HG02884 (cell line): Measurements from ENCODE around the gene RUSF1.
"Not testable (repeated sequence)": the region's sequence is repeated elsewhere in the genome, so short reads cannot be mapped to it uniquely, and the experiment has no call there.

Source experiments
- ATAC-seq: cut with Tn5 transposase; IDR thresholded peaks from one replicate; pipeline ENCODE4 v1.9.1; 2021; ENCODE audit warnings: mild to moderate bottlenecking, moderate library complexity; ENCODE audit not compliant: unreplicated experiment

The RUSF1 gene

GRCh38 chr16:31507929-31508705, at the start of gene RUSF1:
RUSF1 (minus strand) TSS chr16:31508391; CDS start chr16:31508373, 18 bp downstream.
- ATAC-seq: peak; percentile 74

DNA sequence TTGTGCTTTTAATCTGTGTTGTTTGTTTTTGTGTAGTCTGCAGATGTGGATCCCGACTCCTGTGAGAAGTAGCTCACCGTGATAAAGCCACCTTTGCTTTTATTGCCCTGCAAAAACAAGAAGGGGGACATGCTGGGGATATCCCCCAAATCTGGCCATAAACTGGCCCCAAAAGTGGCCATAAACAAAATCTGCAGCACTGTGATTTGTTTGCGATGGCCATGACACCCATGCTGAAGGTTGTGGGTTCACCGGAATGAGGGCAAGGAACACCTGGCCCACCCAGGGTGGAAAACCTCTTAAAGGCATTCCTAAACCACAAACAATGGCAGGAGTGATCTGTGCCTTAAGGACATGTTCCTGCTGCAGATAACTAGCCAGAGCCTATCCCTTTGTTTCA, 34.6 kb upstream of the RUSF1 start:
- ATAC-seq: no peak

- ATAC-seq: not testable (repeated sequence)
These were observed 31.6 kb upstream of the RUSF1 start for GRCh38 chr16:31539762-31540161.

DNA sequence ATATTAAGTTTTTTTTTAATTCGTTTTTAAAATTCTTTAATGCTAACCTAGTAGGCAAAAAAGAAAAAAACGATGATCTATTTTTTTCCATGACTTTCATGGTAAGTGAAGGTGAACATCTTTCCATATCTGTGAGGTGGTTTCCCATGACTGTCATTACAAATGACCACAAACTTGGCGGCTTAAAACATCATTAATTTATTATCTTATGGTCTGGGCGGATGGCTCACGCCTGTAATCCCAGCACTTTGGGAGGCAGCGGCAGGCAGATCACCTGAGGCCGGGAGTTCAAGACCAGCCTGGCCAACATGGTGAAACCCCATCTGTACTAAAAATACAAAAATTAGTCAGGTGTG, 30.0 kb upstream of the RUSF1 start:
- not testable (repeated sequence) for ATAC-seq

GRCh38 chr16:31537362-31538242, 29.4 kb upstream of the RUSF1 start:
- no peak for ATAC-seq

DNA sequence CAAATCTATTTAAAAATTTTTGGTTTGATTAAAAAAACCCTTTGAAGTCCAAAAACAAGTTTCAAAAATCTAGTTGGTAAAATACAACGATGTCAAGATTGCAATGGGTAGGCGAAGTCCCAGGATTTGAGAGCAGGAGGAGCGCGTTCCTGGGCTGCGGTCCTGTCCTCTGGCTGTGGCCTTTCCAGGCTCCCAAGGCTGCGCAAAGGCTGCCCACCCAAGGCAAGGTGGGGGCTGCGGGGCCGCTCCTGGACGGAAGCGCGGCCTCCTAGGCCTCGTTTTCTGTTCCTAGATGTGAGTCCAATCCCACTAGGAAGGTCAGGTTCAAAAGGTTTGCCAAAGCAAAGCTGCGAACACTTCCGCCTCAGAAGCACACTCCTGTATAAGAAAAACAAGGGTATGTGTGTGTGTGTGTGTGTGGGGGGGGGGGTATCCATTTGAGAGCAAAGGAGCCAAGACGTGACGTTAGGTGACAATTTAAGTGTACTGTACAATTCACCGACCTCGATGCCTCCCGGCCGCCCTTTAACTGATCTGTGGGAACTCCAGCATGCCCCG, 28.7 kb upstream of the RUSF1 start:
- no peak for ATAC-seq

- ATAC-seq: no peak
These were observed 27.5 kb upstream of the RUSF1 start for GRCh38 chr16:31535737-31536136.

- no peak for ATAC-seq
These were observed 24.7 kb upstream of the RUSF1 start for GRCh38 chr16:31532896-31533295.

DNA sequence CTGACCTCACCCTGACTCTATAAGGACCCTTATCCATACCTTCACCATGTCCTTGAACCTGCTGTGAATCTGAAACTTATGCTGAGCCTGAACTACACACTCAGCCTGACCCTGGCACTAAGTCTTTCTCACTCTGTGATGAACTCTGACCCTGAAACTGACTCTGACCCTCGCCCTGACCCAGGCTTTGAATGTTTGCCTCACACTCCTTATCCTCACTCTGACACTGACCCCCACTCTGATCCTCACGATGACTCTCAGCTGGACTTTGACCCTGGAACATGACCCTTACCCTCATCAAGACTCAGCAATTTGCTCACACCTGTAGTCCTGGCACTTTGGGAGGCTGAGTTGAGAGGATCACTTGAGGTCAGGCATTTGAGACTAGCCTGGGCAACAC, 23.9 kb upstream of the RUSF1 start:
- no peak for ATAC-seq

DNA sequence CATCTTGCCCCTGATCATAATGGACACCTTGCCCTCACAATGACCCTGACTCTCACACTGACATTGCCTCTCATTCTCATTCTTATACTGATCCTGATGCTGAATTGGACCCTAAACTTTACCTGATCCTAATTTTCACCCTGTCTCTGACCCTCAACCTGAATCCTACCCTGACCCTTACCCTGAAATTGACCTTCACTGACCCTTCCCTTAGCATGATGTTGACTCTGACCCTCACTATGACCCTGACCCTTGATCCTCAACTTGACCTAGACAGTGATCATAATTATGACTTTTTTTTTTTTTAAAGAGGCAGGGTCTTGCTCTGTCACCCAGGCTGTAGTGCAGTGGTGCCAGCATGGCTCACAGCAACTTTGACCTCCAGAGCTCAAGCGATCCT, 22.9 kb upstream of the RUSF1 start:
- no peak for ATAC-seq

- no peak for ATAC-seq
These were observed 22.2 kb upstream of the RUSF1 start for GRCh38 chr16:31530405-31530804.

GRCh38 chr16:31529937-31530312, 21.7 kb upstream of the RUSF1 start:
- no peak for ATAC-seq

GRCh38 chr16:31529108-31529936, 21.1 kb upstream of the RUSF1 start:
- ATAC-seq: no peak

- ATAC-seq: no peak
These were observed 20.4 kb upstream of the RUSF1 start for GRCh38 chr16:31528523-31529107.

- ATAC-seq: no peak
These were observed 19.6 kb upstream of the RUSF1 start, which contains the start of gene AHSP for GRCh38 chr16:31527734-31528274. AHSP (plus strand) TSS chr16:31527900; CDS start chr16:31528140, 240 bp downstream.

GRCh38 chr16:31525113-31525512, 16.9 kb upstream of the RUSF1 start:
- ATAC-seq: no peak

DNA sequence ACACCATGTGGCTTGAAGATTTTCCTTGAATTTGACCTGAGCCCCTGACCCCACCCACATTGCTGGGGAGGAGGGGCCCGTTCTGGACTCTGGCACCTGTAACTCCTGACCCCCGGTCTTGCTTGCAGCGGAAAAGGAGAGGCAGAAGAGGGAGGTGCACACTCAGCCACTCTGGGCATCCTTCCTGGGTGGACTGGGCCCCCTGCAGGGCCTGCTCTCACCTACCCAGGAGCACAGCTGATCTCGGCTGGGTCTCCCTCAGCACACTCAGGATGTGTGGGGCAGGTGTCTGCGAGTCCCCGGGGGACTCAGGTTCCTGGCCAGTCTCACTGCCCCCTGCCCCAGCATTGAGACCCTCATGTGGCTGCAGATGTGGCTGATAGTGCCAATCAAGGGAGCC, 15.6 kb upstream of the RUSF1 start:
- ATAC-seq: not testable (repeated sequence)

GRCh38 chr16:31522071-31522470, 13.9 kb upstream of the RUSF1 start:
- no peak for ATAC-seq

DNA sequence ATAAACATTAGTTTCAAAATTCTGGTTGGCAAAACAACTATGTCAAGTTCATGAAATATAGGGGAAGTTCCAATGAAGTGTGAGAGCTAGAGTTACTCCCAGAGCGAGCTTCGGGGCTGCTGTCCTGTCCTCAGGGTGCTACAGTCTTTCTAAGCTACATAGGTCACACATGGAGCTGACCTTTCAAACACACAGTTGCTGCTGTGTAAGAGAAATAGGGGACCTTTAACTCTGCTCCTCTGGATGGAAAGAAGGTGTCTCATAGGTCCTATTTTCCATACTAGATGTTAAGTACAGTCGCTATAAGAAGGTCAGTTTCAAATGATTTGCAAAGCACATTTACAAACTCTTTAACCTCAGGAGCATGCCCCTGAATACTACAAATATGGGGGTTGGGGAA, 13.2 kb upstream of the RUSF1 start:
- ATAC-seq: no peak

- ATAC-seq: no peak
These were observed 11.7 kb upstream of the RUSF1 start for GRCh38 chr16:31519759-31520431.
